Suprapubic skin (tissue), 3 donors: ENCODE data around the gene HMX3.

Experiments used
- CTCF ChIP-seq, 2 donors: fragments of 200-600 bp in 1 of 2; fragments of 450-650 bp in 1 of 2; sonication (generic) in 1 of 2; IDR thresholded peaks; one replicate each; pipeline ENCODE4 v1.5.1; 2016 to 2019; ENCODE audit warnings: antibody characterized with exemption in 2 of 2, mild to moderate bottlenecking in 1 of 2, moderate library complexity in 1 of 2
- EP300 ChIP-seq: sonication (generic); formaldehyde crosslinking; IDR thresholded peaks from one replicate; pipeline ENCODE4 v1.6.1; 2017; ENCODE audit warnings: antibody characterized with exemption
- POLR2A ChIP-seq, 2 donors: fragments of 450-650 bp; IDR thresholded peaks; one replicate each; pipeline ENCODE4 v1.6.1; 2017; ENCODE audit warnings: antibody characterized with exemption in 2 of 2, mild to moderate bottlenecking in 2 of 2, moderate library complexity in 2 of 2

- TF ChIP-seq CTCF (IDR thresholded peaks at IDR 0.05) (no peak), POLR2A (IDR thresholded peaks at IDR 0.05) (no peak), EP300 (no peak)
Observed at GRCh38 chr10:123149162-123149567, 13.4 kb downstream of the HMX3 start.
